Measurements from ENCODE around the gene MYOCD.
"Not testable (repeated sequence)": the region's sequence is repeated elsewhere in the genome, so short reads cannot be mapped to it uniquely, and the experiment has no call there.

The MYOCD gene, protein sequence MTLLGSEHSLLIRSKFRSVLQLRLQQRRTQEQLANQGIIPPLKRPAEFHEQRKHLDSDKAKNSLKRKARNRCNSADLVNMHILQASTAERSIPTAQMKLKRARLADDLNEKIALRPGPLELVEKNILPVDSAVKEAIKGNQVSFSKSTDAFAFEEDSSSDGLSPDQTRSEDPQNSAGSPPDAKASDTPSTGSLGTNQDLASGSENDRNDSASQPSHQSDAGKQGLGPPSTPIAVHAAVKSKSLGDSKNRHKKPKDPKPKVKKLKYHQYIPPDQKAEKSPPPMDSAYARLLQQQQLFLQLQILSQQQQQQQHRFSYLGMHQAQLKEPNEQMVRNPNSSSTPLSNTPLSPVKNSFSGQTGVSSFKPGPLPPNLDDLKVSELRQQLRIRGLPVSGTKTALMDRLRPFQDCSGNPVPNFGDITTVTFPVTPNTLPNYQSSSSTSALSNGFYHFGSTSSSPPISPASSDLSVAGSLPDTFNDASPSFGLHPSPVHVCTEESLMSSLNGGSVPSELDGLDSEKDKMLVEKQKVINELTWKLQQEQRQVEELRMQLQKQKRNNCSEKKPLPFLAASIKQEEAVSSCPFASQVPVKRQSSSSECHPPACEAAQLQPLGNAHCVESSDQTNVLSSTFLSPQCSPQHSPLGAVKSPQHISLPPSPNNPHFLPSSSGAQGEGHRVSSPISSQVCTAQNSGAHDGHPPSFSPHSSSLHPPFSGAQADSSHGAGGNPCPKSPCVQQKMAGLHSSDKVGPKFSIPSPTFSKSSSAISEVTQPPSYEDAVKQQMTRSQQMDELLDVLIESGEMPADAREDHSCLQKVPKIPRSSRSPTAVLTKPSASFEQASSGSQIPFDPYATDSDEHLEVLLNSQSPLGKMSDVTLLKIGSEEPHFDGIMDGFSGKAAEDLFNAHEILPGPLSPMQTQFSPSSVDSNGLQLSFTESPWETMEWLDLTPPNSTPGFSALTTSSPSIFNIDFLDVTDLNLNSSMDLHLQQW

DNA sequence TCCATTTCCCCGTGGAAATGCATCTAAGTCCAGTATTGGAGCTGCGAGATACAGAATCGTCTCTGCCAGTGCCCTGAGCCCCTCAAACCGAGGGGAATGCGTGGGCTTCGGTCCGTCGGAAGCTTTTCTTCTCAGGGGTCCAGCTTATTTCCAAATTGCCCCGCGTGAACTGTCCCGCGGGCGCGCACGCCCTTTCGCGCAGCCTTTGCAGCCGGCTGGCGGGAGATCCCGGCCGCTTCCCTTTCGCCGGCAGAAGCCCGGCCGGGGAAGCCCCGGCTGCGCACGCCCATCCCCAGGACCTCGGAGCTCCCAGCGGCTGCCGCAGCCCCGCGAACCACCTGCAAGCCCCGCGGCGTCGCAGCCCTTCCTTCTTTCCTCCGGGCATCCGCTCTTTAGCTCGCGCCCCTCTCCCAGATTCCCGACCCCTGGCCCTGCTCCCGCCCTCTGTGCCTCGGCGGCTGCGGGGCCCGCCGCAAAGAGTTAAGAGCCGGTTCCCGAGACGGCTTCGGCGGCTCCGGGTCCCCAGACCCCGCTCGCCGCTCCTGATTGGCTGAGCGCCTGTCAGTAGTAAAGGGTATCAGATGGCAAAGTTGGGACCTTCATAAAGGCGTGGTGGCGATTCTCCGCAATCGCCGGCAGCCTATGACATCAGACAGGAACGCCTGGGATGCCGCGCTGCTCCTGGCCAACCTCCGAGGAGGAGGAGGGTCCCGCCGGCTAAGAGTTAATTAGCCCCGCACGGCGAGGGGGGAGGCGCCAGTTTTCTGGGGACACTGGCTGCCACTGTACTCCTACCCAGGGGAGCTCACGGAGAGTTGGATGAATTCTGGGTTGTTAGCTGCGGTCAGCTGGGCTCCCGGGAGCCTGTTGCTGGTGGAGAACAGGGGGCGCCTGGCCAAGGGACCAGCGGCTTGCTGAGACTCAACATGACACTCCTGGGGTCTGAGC is at the start of gene MYOCD:
TSS of gene MYOCD (plus strand) at position 628 of the 948 bp plus-strand sequence. CDS start at position 927, 299 bp downstream.
- DNase-seq (ENCODE audit: low read depth), result no peak

DNA sequence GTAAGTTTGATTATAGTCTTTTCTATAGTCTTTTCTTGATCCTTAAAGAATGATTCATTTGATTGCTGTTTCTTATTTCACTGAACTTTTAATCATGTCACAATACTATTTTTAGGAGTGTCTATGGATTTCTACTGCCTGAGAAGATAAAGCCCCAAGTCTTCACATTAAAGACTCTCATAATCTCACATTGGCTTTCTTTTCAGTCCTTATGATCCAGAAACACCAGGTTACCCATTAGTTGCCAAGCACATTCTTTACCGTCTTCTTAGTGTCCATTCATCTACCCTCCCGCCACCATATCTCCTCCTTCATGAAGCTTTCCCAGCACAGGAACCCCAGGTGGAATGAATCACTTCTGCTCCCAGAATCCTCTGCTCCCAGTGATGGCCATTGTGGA is 49.5 kb upstream of the MYOCD start:
- no peak for DNase-seq (ENCODE audit: low read depth)

DNA sequence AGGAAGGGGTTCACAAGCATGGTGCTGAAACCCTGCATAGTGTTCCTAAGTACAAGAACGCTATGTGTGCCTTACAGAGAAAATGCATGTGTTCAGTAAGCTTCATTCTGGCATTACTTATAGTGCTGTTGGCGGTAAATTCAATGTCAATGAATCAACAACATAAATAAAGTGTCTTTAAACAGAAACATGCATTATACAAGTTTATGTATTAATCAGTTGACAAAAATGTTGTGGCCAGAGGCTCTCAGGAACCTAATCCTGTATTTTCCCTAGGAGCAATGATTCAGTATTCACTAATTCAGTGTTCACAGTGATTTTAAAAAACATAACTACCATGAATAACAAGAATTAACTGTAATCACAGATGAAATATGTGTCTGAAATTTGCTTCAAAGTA is 47.1 kb upstream of the MYOCD start:
- no peak for DNase-seq (ENCODE audit: low read depth)

DNA sequence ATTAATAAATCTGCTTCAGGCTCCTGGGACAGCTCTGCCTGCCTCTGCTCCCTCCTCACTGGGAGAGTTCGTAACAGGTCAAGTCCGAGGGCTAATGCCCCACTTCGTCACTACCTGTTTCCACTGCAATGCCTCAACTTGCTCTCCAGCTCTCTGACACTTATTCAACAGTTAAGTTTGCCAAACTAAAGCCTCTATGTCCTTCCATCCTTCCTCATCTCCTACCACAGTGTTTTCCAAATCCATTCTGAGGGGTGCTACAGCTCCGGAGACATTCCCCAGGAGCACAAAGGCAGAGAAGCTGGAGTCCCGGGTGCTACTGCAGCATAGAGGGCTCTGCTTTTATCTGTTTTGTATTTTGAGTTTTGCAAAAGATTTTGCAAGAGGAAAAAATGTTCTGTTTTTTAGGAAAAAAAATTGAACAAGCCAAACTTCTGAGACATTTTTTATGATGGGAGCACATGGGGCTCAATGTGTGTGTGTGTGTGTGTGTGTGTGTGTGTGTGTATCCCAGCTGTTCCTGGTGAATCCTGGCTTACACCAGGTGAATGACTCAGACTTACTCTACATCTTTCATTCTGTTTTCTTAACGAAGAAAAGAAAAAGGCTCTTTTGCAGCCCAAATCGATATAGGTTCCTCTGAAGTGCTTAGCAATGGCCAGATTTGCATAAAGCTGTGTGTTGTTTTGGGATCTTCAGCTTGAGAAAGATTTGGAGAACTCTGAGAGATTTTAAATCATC is 46.1 kb upstream of the MYOCD start:
- DNase-seq (ENCODE audit: low read depth), result no peak

DNA sequence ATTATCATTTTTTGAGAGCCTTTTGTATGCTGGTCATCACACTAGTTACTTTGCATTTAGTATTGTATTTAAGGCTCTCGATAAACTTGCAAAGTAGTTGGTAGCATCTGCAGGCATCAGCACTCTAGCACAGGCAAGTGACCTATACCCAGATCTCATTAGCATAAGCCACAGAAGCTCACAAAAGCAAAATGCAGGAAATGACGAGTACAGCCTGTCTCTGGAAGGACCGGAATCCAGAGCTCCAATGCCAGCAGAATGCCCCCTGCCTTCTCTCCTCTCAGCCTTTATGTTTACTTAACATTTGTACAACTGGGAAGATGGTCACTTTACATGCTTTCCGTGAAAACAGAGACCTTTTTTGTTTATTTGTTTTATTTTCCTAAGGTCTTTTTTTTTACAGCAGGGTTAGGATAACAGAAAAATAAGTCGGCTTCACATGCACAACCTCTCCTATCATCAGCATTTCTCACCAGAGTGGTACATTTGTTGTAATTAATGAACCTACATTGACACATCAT is 45.4 kb upstream of the MYOCD start:
- DNase-seq (ENCODE audit: low read depth), result no peak

DNA sequence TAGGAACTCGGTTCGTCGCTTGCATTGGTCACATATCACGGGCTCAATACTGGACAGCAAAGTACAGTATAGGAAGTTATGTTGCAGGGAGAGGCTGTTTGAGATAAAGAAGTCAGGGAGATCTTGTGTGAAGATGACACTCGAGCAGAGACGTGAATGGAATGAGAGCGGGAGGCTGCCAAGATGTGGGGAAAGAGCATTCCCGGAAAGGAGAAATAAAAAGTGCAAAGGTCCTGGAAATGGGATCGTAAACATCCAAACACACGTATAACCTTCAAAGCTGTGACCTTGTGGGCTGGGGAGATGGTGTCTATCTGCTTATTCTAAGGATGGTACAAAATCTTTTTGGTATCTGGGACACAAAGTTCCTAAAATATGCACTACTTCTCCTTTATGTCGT is 43.0 kb upstream of the MYOCD start:
- no peak for DNase-seq (ENCODE audit: low read depth)

DNA sequence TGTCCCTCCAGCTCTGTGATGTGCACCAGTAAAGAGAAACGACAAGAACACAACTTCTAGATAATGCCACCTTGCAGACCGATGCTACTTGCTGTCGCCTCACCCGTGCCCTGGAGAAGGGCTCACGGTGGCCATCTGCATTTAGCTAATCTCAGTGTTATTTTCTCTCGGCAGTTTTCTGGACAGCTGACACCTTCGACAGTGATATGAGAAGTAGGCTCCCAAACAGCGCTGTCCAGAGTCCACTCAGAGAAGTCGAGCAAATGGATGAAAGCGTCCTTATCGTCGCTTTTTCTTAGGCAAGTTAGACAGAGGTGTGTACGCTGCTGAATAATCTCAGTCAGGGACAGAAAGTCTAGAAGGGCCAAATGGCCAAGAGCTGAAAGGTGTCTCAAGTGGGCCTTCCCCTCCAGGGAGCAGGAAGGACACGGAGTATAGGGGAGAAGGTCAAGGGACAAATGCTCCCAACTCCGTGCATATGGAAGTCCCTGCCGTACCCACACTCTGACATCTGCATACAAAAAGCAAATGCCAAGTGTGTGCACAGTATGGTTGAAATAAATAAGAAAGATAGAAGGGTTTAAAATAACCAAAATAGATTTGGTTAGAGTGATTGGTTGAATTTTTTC is 42.4 kb upstream of the MYOCD start:
- DNase-seq (ENCODE audit: low read depth), result no peak

DNA sequence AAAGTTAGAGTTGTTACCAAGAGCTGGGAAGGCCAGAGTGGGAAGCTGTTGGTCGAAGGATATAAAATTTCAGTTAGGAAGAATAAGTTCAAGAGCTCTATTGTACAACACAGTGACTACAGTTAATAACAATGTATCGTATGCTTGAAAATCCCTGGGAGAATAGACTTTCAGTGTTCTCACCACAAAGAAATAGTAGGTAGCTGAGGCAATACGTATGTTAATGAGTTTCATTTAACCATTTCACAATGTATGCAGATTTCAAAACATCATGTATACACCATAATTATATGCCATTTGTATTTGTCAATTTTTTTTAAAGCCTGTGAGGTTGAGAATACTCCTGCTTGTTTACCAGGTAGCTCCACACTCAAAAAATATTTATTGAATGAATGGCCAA is 41.5 kb upstream of the MYOCD start:
- DNase-seq (ENCODE audit: low read depth), result no peak

DNA sequence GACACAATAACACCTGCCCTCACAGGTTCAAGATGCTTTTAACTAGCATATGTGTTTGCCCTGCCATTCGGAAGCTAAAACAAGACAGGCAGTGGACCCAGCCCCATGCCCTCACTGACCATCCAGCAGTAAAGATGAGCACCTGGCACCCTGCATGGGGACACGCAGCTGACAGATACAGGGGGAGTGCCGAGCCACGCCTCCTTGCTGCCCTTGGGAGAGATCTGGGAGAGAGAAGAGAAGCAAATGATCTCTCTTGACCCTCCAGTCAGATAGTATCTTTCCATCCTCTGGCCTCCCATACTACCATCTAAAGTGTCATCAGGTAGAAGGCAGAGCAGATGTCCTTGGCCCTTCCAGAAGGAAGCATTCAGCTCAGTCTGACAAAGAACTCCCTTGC is 40.6 kb upstream of the MYOCD start:
- no peak for DNase-seq (ENCODE audit: low read depth)

DNA sequence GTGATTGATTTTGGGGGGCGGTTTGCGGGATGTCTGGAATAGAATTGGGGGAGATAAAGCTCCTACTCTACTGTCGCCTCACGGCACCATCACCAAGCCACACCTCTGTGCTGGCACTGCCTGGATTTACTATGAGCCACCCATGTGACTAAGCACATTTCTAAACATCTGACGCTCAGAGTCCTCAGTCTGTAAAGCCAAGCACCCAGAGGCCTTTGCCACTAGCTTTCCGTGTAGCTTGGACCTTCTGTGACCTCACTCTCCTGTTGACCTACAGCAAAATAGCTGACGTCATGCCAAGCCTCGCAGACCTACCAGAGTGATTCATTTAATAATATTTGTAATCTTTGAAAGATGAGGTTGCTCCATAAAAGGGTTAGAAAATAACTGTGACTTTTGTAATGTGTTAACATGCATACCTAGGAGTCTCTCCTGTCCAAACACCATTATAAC is 38.5 kb upstream of the MYOCD start:
- no peak for DNase-seq (ENCODE audit: low read depth)

DNA sequence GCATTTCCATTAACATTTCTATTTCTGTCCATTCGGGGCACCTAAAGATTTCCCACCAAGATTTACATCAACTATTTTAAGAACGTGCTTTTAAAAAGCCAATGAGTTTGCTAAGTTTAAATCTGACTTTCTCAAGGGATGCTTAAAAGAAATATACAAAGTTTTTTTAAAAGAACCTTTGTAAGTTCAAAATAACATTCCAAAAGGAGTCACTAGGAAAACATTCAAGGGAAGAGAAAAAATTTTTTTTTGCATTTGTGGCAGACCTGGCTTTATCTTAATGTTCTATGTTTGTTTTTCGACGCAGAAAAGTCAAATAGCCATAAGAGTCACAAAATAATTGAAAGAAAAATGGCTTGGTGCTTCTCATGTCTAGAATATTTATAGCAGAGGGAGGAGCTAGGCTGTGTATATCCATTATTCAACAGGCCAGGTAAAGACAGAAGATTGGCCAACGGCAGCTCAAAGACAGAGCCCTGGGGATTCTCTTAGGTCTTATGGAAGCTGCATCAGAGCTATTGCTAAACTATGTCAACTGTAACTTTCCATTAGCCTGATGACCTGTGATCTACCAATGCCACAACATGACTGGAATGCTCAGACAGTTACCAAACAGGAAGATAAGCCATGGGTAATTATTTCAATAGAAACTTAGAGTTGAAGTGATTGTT is 37.8 kb upstream of the MYOCD start:
- DNase-seq (ENCODE audit: low read depth), result no peak

DNA sequence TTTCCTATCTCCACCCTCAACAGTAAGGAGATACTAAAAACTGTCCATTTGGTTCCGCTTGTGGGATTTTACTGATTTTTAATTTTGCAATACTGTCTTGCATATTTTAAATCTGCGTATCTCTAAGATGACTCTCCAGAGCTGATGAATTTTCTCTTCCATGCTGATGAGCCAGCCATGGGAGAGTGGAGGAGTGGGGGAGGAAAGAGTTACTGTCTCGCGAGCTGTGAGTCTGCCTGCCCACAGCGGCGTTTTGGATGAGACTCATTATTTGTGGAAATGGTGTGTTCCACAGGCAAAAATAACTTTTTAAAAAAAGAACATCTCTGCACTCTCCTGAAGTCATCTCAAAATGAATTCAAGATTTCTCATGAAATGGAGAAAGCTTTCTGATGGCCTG is 34.6 kb upstream of the MYOCD start:
- DNase-seq (ENCODE audit: low read depth), result no peak

DNA sequence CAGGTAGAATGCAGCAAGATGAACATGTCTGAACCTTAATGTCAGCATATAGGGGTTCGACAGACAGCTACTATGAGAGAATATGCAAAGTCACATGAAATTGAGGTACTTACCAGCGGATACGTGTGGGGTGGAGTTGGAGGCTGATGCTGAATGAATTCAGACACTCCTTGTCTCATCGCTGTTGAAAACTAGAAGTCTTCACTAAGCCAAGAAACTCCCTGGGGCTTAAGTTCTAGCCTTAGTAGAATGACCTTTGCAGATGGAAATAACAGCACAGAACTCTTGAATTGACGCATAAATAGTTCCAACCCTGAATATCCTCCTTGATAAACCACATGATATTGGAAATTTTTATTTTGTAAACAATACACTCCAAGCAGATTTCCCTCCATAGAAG is 32.9 kb upstream of the MYOCD start:
- no peak for DNase-seq (ENCODE audit: low read depth)

DNA sequence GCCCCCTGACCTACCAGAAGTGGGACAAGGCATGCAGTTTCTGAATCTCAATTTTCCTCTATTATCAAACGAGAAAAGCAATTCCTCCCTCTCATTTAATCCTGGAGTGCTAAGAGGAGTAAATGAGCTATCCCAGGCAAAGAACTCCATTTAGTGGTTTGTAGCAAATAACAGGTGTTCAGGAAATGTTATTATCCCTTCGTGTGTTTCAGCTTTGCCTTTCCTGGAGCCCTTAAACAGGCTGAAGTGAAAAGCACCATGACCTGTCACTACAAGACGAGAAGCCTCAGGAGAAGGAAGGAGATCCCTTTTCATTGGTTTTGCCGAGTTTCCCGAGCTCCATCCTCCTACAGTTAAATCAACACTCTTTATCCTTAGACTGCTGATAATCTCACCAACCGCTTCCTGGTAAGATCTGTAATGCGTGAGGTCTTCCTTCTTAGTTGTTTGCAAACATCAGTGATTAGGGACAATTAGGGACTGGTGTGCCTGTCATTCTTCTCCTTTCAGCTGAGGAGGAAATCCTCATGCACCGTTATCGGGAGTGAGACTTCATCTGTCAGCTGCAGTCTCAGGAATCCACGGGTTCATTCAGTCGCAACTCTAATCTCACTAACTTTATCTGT is 30.8 kb upstream of the MYOCD start:
- no peak for DNase-seq (ENCODE audit: low read depth)

DNA sequence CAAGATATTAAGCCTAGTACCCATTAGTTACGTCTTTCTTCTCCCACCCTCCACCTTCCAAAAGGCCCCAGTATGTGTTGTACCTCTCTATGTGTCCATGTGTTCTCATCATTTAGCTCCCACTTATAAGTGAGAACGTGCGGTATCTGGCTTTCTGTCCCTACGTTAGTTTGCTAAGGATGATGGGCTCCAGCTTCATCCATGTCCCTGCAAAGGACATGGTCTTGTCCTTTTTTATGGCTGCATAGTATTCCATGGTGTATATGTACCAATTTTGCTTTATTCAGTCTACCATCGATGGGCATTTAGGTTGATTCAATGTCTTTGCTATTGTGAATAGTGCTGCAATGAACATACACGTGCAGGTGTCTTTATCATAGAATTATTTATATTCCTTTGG is 29.7 kb upstream of the MYOCD start:
- not testable (repeated sequence) for DNase-seq (ENCODE audit: low read depth)

DNA sequence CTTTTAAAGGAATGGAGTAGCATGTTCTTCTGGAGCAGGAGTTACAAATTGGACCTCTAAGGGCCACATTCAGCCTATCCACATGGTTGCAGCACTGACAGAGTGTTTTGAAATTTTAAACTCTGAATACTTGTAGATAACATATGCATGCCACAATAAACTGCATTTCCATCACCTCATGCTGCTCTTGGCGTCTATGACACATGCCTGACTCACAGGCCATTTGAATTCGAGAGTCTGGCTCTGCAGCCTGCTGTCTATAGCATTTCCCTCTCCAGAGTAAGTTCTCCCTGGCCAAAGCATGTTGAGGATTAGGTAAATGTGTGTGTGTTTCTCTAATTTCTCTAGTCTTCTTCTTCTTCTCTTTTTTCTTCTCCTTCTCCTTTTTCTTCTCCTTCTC is 28.7 kb upstream of the MYOCD start:
- no peak for DNase-seq (ENCODE audit: low read depth)

DNA sequence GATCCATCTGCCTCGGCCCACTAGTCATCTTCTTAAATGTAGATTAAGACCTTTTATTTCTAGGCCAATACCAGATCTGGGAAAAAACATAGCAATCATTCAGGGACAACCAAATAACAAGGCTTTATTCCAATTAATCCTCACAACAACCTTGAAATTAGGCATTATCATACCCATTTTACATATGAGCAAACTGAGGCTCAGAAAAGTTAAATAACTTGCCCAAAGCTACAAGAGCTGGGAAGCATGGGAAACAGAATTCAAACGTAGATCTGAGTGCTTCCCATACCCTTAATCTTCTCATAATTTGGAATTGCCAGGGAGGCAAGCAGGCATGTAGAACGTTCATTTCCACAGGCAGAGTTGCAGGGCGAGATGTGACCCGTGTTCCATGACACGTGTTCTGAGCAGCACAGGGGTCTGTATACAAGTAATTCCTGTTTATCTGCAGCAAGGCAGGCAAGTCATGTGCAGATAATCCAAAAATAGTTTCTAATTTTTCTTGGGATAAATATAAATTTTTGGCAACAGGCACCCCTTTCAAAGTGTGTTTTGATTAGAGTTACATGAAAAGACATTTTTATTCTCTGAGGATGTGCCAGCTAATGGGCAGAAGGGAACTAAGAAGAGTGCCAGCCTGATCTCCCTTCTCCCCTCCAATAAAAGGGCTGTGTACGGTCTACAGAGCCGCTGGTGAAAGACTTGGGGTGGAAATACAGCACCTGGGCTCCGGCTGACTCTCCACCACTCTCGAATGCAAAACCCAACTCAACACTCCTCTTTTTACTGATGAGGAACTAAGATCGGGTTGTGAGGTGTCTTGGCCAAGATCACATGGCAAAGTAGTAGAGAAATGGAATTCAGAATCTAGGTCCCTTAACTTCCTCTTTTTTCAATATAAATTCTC is 27.7 kb upstream of the MYOCD start:
- no peak for DNase-seq (ENCODE audit: low read depth)

DNA sequence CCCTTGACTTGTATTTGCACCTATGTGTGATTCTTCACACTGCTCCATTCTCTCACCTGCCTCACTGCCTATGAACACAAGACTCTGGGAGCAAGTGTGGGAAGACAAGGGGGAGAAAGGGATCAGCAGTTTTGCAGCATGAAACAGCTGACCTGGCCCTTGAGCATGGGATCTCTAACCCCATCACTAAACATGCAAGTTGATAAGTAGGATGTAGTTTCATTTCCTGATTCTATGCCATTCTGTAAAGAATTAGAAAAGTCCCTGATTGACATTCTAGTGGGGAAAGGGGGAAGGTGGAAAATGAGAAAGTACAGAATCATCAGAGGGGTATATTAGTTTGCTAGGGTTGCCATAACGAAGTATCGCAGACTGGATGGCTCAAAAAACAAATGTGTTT is 25.3 kb upstream of the MYOCD start:
- DNase-seq (ENCODE audit: low read depth), result no peak

Data from activated T-helper 1 cell treated with Interleukin-2 at 50 U/mL for 16 hours (primary cell).